K562 (cell line): ENCODE results near the gene DPH7. TPM values are rescaled to one million over a fixed set of nuclear protein-coding genes. Genes with fewer than 3 reads are reported as not detected.

Experiments
- EHMT2 ChIP-seq: fragments of 450-650 bp; IDR thresholded peaks from 2 replicates; pipeline ENCODE4 v1.6.1; 2018; ENCODE audit warnings: antibody characterized with exemption
- ESRRA ChIP-seq: fragments of 450-650 bp; IDR thresholded peaks from 2 replicates; pipeline ENCODE4 v1.6.1; 2014; ENCODE audit warnings: low read depth, mild to moderate bottlenecking, moderate library complexity, borderline replicate concordance
- FIP1L1 ChIP-seq: fragments of 200-400 bp; formaldehyde crosslinking; IDR thresholded peaks from 2 replicates; pipeline ENCODE4 v1.6.1; 2018; ENCODE audit warnings: mild to moderate bottlenecking, low read depth, low read length; ENCODE audit not compliant: poor library complexity, severe bottlenecking
- HCFC1 ChIP-seq: IDR thresholded peaks from 2 replicates; pipeline ENCODE4 v1.6.1; 2012; ENCODE audit warnings: low read depth, low read length, improper control_type of control experiment
- KDM2B ChIP-seq: fragments of 250-450 bp; sonication (Bioruptor Pico); IDR thresholded peaks from 2 replicates; pipeline ENCODE4 v1.8.0; 2021; ENCODE audit warnings: mild to moderate bottlenecking, moderate library complexity
- MEF2D ChIP-seq: conservative IDR thresholded peaks from 2 replicates; pipeline ENCODE4 v1.6.1; 2016; ENCODE audit warnings: low read depth, missing genetic modification characterization, missing compliant biosample characterization
- NCOR1 ChIP-seq: fragments of 450-650 bp; IDR thresholded peaks from 2 replicates; pipeline ENCODE4 v1.6.1; 2016; ENCODE audit warnings: mild to moderate bottlenecking, moderate library complexity
- RBFOX2 ChIP-seq: fragments of 200-400 bp; formaldehyde crosslinking; IDR thresholded peaks from 2 replicates; pipeline ENCODE4 v1.6.1; 2017; ENCODE audit warnings: low read depth, mild to moderate bottlenecking, low read length, moderate library complexity
- SIX5 ChIP-seq, 2 experiments: IDR thresholded peaks; 2 replicates each; pipeline ENCODE4 v1.6.1; 2011; ENCODE audit warnings: low read length in 2 of 2, borderline replicate concordance in 1 of 2, low read depth in 1 of 2, mild to moderate bottlenecking in 1 of 2, moderate library complexity in 1 of 2; ENCODE audit not compliant: insufficient read depth in 1 of 2
- TAF7 ChIP-seq: fragments of 450-650 bp; IDR thresholded peaks from 2 replicates; pipeline ENCODE4 v1.6.1; 2016; ENCODE audit warnings: missing genetic modification characterization, missing compliant biosample characterization
- TOE1 ChIP-seq, 2 experiments: fragments of 450-650 bp in 1 of 2; sonication (generic) in 1 of 2; formaldehyde crosslinking in 1 of 2; IDR thresholded peaks; 2 replicates each; pipeline versions ENCODE4 v1.7.1 to v1.8.0; 2016 to 2022; ENCODE audit warnings: borderline replicate concordance in 2 of 2, mild to moderate bottlenecking in 2 of 2, antibody characterized with exemption in 1 of 2, inconsistent platforms in 1 of 2, low read depth in 1 of 2, missing genetic modification reagents in 1 of 2, moderate library complexity in 1 of 2
- ZNF551 ChIP-seq: fragments of 250-450 bp; sonication (Bioruptor Pico); IDR thresholded peaks from 2 replicates; pipeline ENCODE4 v1.5.0; 2021; ENCODE audit warnings: mild to moderate bottlenecking, moderate library complexity
- ZNF57 ChIP-seq: fragments of 450-650 bp; formaldehyde crosslinking; IDR thresholded peaks from 2 replicates; pipeline ENCODE4 v1.4.0; 2020; ENCODE audit warnings: mild to moderate bottlenecking, moderate library complexity
- ZNF586 ChIP-seq: fragments of 450-650 bp; formaldehyde crosslinking; conservative IDR thresholded peaks from 2 replicates; pipeline ENCODE4 v1.4.0; 2020; ENCODE audit warnings: mild to moderate bottlenecking, moderate library complexity
- ZNF695 ChIP-seq: fragments of 450-650 bp; formaldehyde crosslinking; IDR thresholded peaks from 2 replicates; pipeline ENCODE4 v1.4.0; 2020; ENCODE audit warnings: mild to moderate bottlenecking, moderate library complexity
- polyA plus RNA-seq, 8 experiments: library from polyadenylated mRNA; depleted of rRNA in 4 of 8; stranded (reverse) in 5 of 8; unstranded in 3 of 8; fragments of >200 nt; fragmentation: Nextera tagmentation in 2 of 8; fragmentation: Illumina TruSeq in 1 of 8; extraction: Ambion mirVana in 2 of 8; extraction: Trizol in 1 of 8; gene quantifications; 2 replicates each; pipeline versions ENCODE4 v1.2.1 to v1.2.3, GENCODE V29; 2011 to 2014; ENCODE audit warnings: inconsistent platforms in 1 of 8, missing spikeins in 1 of 8
- total RNA-seq, 7 experiments: library from RNA; depleted of rRNA in 6 of 7; stranded (reverse); fragments of >200 nt in 6 of 7; fragmentation: Illumina TruSeq in 2 of 7; extraction: Trizol in 2 of 7; gene quantifications; 2 replicates each; pipeline versions ENCODE4 v1.2.1 to v1.2.3, GENCODE V29; 2011 to 2021; ENCODE audit warnings: low replicate concordance in 1 of 7
- TF ChIP-seq, protein P1 (sequence below): fragments of 450-650 bp; formaldehyde crosslinking; IDR thresholded peaks from 2 replicates; pipeline ENCODE4 v1.4.0; 2022; ENCODE audit warnings: mild to moderate bottlenecking, moderate library complexity
- TF ChIP-seq, protein P2 (sequence below): fragments of 250-450 bp; sonication (Bioruptor Pico); IDR thresholded peaks from 2 replicates; pipeline ENCODE4 v1.8.0; 2022; ENCODE audit warnings: inconsistent platforms, mild to moderate bottlenecking, moderate library complexity, borderline replicate concordance
- TF ChIP-seq, protein P3 (sequence below), 2 experiments: fragments of 150-350 bp in 1 of 2; IDR thresholded peaks; 2 replicates each; pipeline ENCODE4 v1.6.1; 2012 to 2016; ENCODE audit warnings: low read depth in 2 of 2, low read length in 2 of 2, mild to moderate bottlenecking in 1 of 2, moderate library complexity in 1 of 2
- TF ChIP-seq, protein P4 (sequence below): fragments of 250-450 bp; sonication (Bioruptor Pico); IDR thresholded peaks from 2 replicates; pipeline ENCODE4 v1.8.0; 2022; ENCODE audit warnings: moderate library complexity, mild to moderate bottlenecking, inconsistent platforms

DPH7 gene
- total and polyA plus RNA-seq, 9 of the 15 experiments (the other 6 are each of a cell fraction or from before 2014, with no cell fraction given) = 13.9 to 68.6 (median 41.3) TPM

DNA sequence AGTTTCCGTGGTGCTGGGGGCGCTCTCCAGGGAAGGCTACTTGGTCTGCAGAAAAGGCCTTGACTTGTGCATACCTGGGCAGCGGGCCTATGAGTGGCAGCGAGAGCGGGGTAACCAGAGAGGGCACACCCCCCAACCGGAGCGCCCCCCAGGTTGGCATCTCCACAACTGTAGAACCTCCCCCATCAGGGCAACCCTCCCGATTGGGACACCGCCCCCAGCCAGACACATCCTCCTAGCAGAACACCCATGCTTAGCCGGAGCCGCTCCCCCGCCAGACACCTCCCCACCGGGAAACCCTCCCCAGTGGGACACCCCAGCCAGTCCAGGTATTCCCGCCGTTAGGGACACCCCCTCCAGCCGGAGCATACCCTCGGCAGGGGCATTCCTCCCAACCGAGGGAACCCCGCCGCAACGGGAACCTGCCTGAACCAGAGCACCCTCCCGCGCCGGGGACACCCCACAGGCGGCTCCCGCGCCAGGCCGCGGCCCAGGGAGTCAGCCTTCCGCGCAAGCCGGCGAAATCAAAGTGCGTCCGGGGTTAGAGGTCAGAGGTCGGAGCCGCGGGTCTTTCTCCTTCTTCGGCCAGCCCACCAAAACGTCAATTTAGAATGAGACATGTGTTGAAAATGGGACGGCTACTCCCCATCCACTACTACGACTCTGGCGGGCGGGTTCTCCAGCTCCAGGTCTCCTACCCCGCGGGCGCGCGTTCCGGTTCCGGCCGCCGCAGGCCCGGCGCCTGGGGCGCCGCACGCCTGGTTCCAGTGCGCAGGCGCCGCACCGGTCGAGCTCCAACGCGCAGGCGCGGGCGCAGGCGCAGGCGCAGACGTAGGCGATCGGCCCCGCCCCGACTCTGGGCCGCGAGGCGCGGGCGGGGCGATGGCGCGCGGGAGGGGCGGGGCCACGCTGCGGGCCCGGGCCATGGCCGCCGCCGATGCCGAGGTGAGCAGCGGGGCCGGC lies 39.7 kb upstream of the DPH7 start, which contains the start of gene EHMT1 (continued):
- TF ChIP-seq, protein P1, sequence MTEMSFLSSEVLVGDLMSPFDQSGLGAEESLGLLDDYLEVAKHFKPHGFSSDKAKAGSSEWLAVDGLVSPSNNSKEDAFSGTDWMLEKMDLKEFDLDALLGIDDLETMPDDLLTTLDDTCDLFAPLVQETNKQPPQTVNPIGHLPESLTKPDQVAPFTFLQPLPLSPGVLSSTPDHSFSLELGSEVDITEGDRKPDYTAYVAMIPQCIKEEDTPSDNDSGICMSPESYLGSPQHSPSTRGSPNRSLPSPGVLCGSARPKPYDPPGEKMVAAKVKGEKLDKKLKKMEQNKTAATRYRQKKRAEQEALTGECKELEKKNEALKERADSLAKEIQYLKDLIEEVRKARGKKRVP (CRISPR knock-in tag) = peak; percentile 46; the same call in 1 of the 2 replicates
- TF ChIP-seq SIX5 (IDR thresholded peaks at IDR 0.05; ENCODE audit: borderline replicate concordance in 1 of 2, insufficient read depth in 1 of 2, low read depth in 1 of 2, low read length in 2 of 2) (peak in 1 of 2 experiments; percentile 24; a peak in 1 of 4 replicates), NCOR1 (peak; percentile 14; the same call in 1 of the 2 replicates), ZNF57 (CRISPR knock-in tag) (no peak), FIP1L1 (peak; percentile 62), HCFC1 (peak; percentile 64), KDM2B (CRISPR knock-in tag) (no peak), ESRRA (peak; percentile 61), MEF2D (no peak), ZNF695 (CRISPR knock-in tag) (no peak), TAF7 (tag) (no peak), ZNF551 (CRISPR knock-in tag) (no peak), EHMT2 (no peak), TOE1 (IDR thresholded peaks at IDR 0.05; ENCODE audit: borderline replicate concordance) (peak; percentile 19; the same call in 1 of the 2 replicates), TOE1 (CRISPR knock-in tag; IDR thresholded peaks at IDR 0.05; ENCODE audit: borderline replicate concordance, low read depth) (no peak), RBFOX2 (peak; percentile 91), ZNF586 (no peak)
- TF ChIP-seq, protein P2, sequence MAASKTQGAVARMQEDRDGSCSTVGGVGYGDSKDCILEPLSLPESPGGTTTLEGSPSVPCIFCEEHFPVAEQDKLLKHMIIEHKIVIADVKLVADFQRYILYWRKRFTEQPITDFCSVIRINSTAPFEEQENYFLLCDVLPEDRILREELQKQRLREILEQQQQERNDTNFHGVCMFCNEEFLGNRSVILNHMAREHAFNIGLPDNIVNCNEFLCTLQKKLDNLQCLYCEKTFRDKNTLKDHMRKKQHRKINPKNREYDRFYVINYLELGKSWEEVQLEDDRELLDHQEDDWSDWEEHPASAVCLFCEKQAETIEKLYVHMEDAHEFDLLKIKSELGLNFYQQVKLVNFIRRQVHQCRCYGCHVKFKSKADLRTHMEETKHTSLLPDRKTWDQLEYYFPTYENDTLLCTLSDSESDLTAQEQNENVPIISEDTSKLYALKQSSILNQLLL (CRISPR knock-in tag) = no peak
- TF ChIP-seq, protein P3, sequence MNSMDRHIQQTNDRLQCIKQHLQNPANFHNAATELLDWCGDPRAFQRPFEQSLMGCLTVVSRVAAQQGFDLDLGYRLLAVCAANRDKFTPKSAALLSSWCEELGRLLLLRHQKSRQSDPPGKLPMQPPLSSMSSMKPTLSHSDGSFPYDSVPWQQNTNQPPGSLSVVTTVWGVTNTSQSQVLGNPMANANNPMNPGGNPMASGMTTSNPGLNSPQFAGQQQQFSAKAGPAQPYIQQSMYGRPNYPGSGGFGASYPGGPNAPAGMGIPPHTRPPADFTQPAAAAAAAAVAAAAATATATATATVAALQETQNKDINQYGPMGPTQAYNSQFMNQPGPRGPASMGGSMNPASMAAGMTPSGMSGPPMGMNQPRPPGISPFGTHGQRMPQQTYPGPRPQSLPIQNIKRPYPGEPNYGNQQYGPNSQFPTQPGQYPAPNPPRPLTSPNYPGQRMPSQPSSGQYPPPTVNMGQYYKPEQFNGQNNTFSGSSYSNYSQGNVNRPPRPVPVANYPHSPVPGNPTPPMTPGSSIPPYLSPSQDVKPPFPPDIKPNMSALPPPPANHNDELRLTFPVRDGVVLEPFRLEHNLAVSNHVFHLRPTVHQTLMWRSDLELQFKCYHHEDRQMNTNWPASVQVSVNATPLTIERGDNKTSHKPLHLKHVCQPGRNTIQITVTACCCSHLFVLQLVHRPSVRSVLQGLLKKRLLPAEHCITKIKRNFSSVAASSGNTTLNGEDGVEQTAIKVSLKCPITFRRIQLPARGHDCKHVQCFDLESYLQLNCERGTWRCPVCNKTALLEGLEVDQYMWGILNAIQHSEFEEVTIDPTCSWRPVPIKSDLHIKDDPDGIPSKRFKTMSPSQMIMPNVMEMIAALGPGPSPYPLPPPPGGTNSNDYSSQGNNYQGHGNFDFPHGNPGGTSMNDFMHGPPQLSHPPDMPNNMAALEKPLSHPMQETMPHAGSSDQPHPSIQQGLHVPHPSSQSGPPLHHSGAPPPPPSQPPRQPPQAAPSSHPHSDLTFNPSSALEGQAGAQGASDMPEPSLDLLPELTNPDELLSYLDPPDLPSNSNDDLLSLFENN (IDR thresholded peaks at IDR 0.05; ENCODE audit: low read depth in 2 of 2, low read length in 2 of 2) = no peak
- TF ChIP-seq, protein P4, sequence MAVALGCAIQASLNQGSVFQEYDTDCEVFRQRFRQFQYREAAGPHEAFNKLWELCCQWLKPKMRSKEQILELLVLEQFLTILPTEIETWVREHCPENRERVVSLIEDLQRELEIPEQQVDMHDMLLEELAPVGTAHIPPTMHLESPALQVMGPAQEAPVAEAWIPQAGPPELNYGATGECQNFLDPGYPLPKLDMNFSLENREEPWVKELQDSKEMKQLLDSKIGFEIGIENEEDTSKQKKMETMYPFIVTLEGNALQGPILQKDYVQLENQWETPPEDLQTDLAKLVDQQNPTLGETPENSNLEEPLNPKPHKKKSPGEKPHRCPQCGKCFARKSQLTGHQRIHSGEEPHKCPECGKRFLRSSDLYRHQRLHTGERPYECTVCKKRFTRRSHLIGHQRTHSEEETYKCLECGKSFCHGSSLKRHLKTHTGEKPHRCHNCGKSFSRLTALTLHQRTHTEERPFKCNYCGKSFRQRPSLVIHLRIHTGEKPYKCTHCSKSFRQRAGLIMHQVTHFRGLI (CRISPR knock-in tag) = 0 out of 2 replicates have a peak, but pooled peaks have one; percentile 13
